ENCODE results near the gene POTEG.
"Not testable (repeated sequence)": the region's sequence is repeated elsewhere in the genome, so short reads cannot be mapped to it uniquely, and the experiment has no call there.

POTEG gene

DNA sequence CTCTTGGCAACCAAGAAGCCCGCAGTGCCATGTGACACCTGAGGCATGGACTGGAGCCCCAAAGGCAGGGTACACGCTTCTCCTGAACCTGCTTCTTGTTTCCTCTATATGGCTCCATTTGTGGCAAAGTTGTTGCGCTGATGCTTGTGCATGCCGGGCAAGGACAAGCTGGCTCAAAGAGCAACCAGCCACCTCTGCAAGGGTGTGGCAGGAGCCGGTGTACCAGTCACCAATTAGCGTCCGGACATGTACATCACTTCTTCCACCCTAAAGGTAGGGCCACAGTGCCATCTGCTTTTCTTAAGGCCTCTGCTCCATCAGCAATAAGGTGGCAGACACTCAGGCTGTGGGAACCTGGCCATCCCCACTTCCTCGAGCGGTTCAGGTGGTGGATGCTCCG is 43.9 kb downstream of the POTEG start:
- H3K27ac ChIP-seq; H3K4me1 ChIP-seq; H3K9ac ChIP-seq; H3K9me3 ChIP-seq (replicated peaks in 1 of 11); H3K4me2 ChIP-seq; H4K20me1 ChIP-seq; H3K27me3 ChIP-seq; H3K36me3 ChIP-seq; H3K4me3 ChIP-seq: not testable (repeated sequence)

DNA sequence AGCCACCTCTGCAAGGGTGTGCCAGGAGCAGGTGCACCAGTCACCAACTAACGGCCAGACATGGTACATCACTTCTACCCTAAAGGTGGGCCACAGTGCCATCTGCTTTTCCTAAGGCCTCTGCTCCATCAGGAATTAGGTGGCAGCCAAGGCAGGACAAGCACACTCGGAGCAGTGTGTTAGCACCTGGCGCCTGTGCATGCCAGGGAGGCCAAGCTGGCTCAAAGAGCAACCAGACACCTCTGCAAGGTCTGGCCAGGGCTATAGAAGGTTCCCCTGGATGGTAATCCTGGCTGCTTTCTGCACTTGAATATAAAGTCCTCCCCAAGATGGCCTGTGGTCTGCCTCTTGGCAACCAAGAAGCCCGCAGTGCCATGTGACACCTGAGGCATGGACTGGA is 45.4 kb downstream of the POTEG start:
- H3K9me3 ChIP-seq (replicated peaks in 1 of 11); H3K27me3 ChIP-seq; H4K20me1 ChIP-seq; H3K27ac ChIP-seq; H3K4me3 ChIP-seq; H3K4me1 ChIP-seq; H3K9ac ChIP-seq; H3K4me2 ChIP-seq; H3K36me3 ChIP-seq: not testable (repeated sequence)

DNA sequence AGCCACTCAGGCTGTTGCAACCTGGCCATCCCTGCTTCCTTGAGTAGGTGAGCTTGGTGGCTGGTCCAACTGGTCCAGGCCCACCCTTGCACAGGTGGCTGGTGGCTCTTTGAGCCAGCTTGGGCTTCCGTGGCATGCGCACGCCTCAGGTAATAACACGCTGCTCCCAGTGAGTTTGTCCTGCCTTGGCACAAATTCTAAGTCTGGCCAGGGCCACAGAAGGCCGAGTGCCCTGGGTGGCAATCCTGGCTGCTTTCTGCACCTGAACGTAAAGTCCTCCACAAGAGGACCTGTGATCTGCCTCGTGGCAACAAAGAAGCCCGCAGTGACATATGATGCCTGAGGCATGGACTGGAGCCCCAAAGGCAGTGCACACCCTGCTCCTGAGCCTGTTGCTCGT is 47.1 kb downstream of the POTEG start:
- H4K20me1 ChIP-seq; H3K9ac ChIP-seq; H3K36me3 ChIP-seq; H3K4me1 ChIP-seq; H3K4me3 ChIP-seq; H3K9me3 ChIP-seq (replicated peaks in 1 of 11); H3K4me2 ChIP-seq; H3K27ac ChIP-seq; H3K27me3 ChIP-seq: not testable (repeated sequence)

DNA sequence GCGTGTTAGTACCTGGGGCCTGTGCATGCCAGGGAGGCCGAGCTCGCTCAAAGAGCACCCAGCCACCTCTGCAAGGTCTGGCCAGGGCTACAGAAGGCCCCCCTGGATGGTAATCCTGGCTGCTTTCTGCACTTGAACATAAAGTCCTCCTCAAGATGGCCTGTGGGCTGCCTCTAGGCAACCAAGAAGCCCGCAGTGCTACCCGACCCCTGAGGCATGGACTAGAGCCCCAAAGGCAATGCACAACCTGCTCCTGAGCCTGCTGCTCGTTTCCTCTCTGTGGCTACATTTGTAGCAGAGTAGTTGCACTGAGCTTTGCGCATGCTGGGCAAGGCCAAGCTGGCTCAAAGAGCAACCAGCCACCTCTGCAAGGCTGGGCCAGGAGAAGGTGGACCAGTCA is 47.8 kb downstream of the POTEG start:
- not testable (repeated sequence) for H3K4me2 ChIP-seq; H3K9me3 ChIP-seq (replicated peaks in 1 of 11); H3K36me3 ChIP-seq; H3K4me3 ChIP-seq; H3K27me3 ChIP-seq; H4K20me1 ChIP-seq; H3K9ac ChIP-seq; H3K4me1 ChIP-seq; H3K27ac ChIP-seq

DNA sequence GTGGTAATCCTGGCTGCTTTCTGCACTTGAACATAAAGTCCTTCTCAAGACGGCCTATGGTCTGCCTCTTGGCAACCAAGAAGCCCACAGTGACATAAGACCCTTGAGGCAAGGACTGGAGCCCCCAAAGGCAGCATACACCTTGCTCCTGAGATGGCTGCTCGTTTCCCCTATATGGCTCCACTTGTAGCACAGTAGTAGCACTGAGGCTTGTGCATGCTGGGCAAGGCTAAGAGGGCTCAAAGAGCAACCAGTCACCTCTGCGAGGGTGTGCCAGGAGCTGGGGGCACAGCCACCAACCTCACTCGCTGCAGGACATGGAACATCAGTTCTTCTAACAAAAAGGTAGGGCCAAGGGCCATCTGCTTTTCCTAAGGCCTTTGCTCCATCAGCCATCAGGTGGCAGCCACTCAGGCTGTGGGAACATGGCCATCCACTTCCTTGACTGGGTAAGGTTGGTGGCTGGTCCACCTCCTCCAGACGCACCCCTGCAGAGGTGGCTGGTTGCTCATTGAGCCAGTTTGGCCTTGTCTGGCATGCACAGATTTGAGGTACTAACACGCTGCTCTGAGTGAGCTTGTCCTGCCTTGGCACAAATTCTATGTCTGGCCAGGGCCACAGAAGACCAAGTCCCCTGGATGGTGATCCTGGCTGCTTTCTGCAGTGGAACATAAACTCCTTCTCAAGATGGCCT is 49.9 kb downstream of the POTEG start:
- not testable (repeated sequence) for H3K4me1 ChIP-seq

DNA sequence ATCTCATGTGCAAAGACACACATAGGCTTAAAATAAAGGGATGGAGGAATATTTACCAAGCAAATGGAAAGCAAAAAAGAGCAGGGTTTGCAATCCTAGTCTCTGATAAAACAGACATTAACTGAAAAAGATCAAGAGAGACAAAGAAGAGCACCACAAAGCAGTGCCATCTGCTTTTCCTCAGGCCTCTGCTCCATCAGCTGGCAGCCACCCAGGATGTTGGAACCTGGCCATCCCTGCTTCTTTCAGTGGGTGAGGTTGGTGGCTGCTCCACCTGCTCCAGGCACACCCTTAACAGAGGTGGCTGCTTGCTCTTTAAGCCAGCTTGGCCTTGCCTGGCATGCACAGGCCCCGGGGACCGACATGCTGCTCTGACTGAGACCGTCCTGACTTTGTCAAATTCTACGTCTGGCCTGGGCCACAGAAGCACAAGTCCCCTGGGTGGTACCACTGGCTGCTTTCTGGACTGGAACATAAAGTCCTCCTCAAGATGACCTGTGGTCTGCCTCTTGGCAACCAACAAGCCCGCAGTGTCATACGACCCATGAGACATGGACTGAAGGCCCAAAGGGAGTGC is 51.0 kb downstream of the POTEG start:
- not testable (repeated sequence) for H3K9ac ChIP-seq

More for the DNA sequence above, 49.9 kb downstream of the POTEG start:
- not testable (repeated sequence) for H3K27ac ChIP-seq; H3K9ac ChIP-seq; H3K4me2 ChIP-seq; H3K4me3 ChIP-seq; H3K9me3 ChIP-seq (replicated peaks in 1 of 11); H3K27me3 ChIP-seq; H4K20me1 ChIP-seq; H3K36me3 ChIP-seq

GRCh38 chr14:19380137-19380536 is 54.0 kb downstream of the POTEG start:
- H3K9ac ChIP-seq; H3K4me1 ChIP-seq; H3K27ac ChIP-seq; H3K4me2 ChIP-seq; H3K4me3 ChIP-seq; H3K9me3 ChIP-seq (replicated peaks in 1 of 11); H4K20me1 ChIP-seq; H3K36me3 ChIP-seq; H3K27me3 ChIP-seq: not testable (repeated sequence)

More for the DNA sequence above, 51.0 kb downstream of the POTEG start:
- not testable (repeated sequence) for H3K27me3 ChIP-seq; H3K9me3 ChIP-seq (replicated peaks in 1 of 11); H3K4me3 ChIP-seq; H3K36me3 ChIP-seq; H3K4me2 ChIP-seq; H4K20me1 ChIP-seq; H3K4me1 ChIP-seq; H3K27ac ChIP-seq

- not testable (repeated sequence) for H3K27me3 ChIP-seq; H3K9me3 ChIP-seq (replicated peaks in 1 of 11); H3K9ac ChIP-seq; H3K4me2 ChIP-seq; H4K20me1 ChIP-seq; H3K36me3 ChIP-seq; H3K4me1 ChIP-seq; H3K27ac ChIP-seq; H3K4me3 ChIP-seq
Observed at GRCh38 chr14:19374451-19374903, 59.7 kb downstream of the POTEG start.

DNA sequence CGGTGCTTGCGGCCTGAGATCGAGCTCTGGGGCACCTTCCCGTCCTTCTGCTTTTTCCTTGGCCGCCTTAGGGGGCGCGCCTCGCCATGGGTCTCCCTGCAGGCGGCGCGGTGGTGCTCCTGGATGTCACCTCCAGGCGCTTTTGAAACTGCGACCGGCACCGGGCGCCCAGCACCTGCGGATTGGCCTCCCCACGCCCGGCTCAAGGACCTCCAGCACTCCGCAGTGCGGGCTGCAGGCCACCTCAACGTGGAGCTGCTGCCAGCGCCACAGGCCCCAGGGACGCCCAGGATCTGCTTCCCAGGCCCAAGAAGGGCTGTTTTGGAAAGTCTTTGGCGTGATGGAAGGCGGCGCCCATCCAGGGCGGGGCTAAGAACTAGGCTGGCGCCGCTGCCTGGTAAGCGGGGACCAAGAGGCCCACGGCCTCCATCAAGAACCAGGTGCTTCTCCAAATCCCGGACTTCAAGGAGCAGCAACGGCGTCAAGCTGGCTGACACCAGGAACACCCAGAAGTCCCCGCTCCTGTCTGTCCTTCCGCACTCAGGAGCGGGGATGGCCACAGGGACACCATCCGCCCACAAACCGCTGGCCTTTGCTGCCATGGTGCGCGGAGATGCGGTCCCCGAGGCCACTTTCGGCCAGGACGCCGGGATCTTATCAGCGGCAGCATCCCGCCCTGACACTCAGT is 61.2 kb downstream of the POTEG start:
- H4K20me1 ChIP-seq; H3K27me3 ChIP-seq; H3K9me3 ChIP-seq (replicated peaks in 1 of 11); H3K36me3 ChIP-seq; H3K4me1 ChIP-seq; H3K4me3 ChIP-seq; H3K27ac ChIP-seq; H3K4me2 ChIP-seq; H3K9ac ChIP-seq: not testable (repeated sequence)

DNA sequence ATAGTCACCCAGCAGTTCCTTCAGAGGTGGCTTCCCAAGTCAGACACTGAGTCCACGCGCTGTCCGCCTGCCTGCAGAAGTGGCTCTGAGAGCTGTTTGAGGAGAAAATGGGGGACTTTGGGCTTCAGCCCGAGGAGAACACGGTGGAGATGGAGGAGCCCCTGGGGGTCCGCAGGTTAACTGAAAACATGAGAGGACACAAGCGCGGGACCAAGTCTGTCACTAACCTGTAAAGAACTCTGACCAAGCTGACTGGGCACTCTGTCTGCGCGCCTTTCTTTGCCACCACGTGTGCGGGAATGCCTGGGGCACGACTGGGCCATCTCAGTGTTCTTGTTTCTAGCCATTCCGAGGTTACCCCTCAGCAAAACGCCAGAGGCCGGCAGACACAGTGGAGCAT is 62.4 kb downstream of the POTEG start:
- not testable (repeated sequence) for H4K20me1 ChIP-seq; H3K27ac ChIP-seq; H3K36me3 ChIP-seq; H3K4me1 ChIP-seq; H3K4me2 ChIP-seq; H3K9ac ChIP-seq; H3K9me3 ChIP-seq (replicated peaks in 1 of 11); H3K4me3 ChIP-seq; H3K27me3 ChIP-seq

- not testable (repeated sequence) for H3K9ac ChIP-seq; H3K27me3 ChIP-seq; H4K20me1 ChIP-seq; H3K4me1 ChIP-seq; H3K4me2 ChIP-seq; H3K27ac ChIP-seq; H3K9me3 ChIP-seq (replicated peaks in 1 of 11); H3K4me3 ChIP-seq; H3K36me3 ChIP-seq
Observed at GRCh38 chr14:19362803-19363202, 71.3 kb downstream of the POTEG start.

GRCh38 chr14:19362323-19362722 is 71.8 kb downstream of the POTEG start:
- not testable (repeated sequence) for H3K27ac ChIP-seq; H3K36me3 ChIP-seq; H3K9ac ChIP-seq; H3K27me3 ChIP-seq; H3K4me1 ChIP-seq; H4K20me1 ChIP-seq; H3K9me3 ChIP-seq (replicated peaks in 1 of 11); H3K4me2 ChIP-seq; H3K4me3 ChIP-seq

DNA sequence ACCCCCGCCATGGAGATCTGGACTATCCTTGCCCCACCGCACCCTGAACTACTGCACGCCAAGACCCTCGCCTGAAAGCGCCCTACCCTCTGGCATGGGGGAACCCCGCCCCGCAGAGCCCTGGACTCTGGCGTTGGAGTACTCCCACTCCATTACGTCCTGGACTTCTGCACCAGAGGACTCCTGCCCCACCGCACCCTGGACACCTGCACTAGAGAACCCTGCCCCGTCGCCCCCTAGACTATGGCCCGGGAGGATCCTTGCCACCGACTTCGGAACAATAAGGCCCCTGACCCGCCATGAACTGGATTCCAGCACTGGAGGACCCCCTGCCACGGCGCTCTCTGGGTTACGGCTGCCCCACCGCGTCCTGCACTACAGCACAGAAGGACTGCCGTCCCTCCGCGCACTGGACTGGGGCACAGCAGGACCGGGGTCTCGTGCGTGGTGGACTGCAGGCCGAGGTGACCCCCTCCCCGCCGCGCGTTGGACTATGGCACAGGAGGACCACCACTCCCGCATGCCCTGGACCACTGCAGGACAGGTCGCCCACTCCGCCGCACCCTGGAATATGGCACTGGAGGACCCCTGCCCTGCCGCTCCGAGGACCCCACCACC is 72.4 kb downstream of the POTEG start:
- H3K4me2 ChIP-seq, H4K20me1 ChIP-seq, H3K4me1 ChIP-seq: not testable (repeated sequence)

DNA sequence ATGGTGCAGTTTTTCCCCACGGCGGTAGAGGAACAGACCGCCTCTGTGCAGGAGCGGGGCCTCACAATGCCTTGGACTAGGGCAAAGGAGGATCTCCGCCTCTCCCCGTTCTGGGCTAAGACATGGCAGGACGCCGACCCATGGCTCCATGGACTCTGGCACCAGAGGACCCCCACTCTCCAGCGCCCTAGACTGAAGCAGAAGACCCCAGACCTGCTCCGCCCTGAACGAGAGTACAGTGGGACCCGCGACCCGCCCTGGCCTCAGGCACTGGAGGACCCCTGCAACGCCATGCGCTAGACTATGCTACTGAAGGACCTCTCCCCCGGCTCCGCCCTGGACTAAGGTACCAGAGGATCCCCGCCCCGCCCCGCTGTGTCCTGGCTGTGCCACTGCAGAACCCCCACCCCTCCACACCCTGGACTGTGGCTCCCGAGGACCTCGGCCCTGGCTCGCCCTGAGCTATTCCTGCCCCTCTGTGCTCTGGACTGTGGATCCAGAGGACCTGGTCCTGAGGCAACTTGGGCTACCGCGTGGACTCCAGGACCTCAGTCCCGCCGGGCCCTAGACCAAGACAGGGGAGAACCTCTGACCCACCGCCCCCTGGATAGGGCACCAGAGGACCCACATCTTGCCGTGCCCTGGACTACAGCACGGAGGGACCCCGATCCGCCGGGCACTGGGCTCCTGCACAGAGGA is 73.1 kb downstream of the POTEG start:
- H3K4me1 ChIP-seq; H3K9me3 ChIP-seq (replicated peaks in 1 of 11); H3K36me3 ChIP-seq; H4K20me1 ChIP-seq; H3K4me3 ChIP-seq; H3K4me2 ChIP-seq; H3K27ac ChIP-seq; H3K9ac ChIP-seq; H3K27me3 ChIP-seq: not testable (repeated sequence)

More for the DNA sequence above, 72.4 kb downstream of the POTEG start:
- H3K9me3 ChIP-seq (replicated peaks in 1 of 11); H3K4me3 ChIP-seq; H3K27ac ChIP-seq; H3K36me3 ChIP-seq; H3K27me3 ChIP-seq; H3K9ac ChIP-seq: not testable (repeated sequence)
